ENCODE results near the gene CXCR6.

The CXCR6 gene

GRCh38 chr3:45949432-45949831 is 6.2 kb downstream of the CXCR6 start:
- no peak overlapping the region for H4K8ac ChIP-seq (ENCODE audit: low read depth, low read length)
- H4K91ac ChIP-seq (ENCODE audit: low read depth, low read length) = no peak overlapping the region
- H3K4me1 ChIP-seq (ENCODE audit: control insufficient read depth in 1 of 2, insufficient read depth in 2 of 2, low read length in 2 of 2) = no peaks in the 10 kb centered on the region
- no peak overlapping the region for H2BK5ac ChIP-seq (ENCODE audit: low read depth, low read length, poor library complexity)
- no CpG with 5 or more reads among the region's 4 CpGs for WGBS (ENCODE audit: extremely low coverage, insufficient coverage, insufficient read length)
- no peak overlapping the region for H3K18ac ChIP-seq (ENCODE audit: low read length)
- no peak overlapping the region for H2BK12ac ChIP-seq (ENCODE audit: low read length)
- no peaks in the 10 kb centered on the region for H3K9me3 ChIP-seq (ENCODE audit: insufficient read depth, low read depth, low read length)
- peaks cover 38 to 48% of the 10 kb centered on the region in 2 experiments for H3K36me3 ChIP-seq (ENCODE audit: control insufficient read depth in 1 of 2, insufficient read depth in 2 of 2, low read length in 2 of 2)
- H3K23ac ChIP-seq (ENCODE audit: low read length) = no peak overlapping the region
- H3K4ac ChIP-seq (ENCODE audit: low read depth, low read length) = no peak overlapping the region
- H3K27ac ChIP-seq (ENCODE audit: low read depth, low read length) = no peak overlapping the region
- H3K9ac ChIP-seq (ENCODE audit: low read length) = no peak overlapping the region
- H2AFZ ChIP-seq (ENCODE audit: insufficient read depth, low read length, poor library complexity) = no peak overlapping the region
- no peaks in the 10 kb centered on the region for H3K27me3 ChIP-seq (ENCODE audit: insufficient read depth, low read length)
- H3K79me1 ChIP-seq (ENCODE audit: low read length) = no peaks in the 10 kb centered on the region
- no peak overlapping the region for H2AK5ac ChIP-seq (ENCODE audit: low read length)
- no peaks in the 10 kb centered on the region for H3K79me2 ChIP-seq (ENCODE audit: control insufficient read depth, insufficient read depth, low read length, poor library complexity)
- no peak overlapping the region for H3K14ac ChIP-seq (ENCODE audit: low read length)
- no peak for DNase-seq
- no peak overlapping the region for H3K4me3 ChIP-seq (ENCODE audit: low read depth, low read length)
- H3K4me2 ChIP-seq (ENCODE audit: low read length) = no peak overlapping the region
- no peak overlapping the region for H2BK120ac ChIP-seq (ENCODE audit: insufficient read depth, low read length, poor library complexity)
- H4K12ac ChIP-seq (ENCODE audit: low read depth, low read length) = no peak overlapping the region

GRCh38 chr3:45950131-45950530 is 6.9 kb downstream of the CXCR6 start:
- Histone ChIP-seq H4K8ac (ENCODE audit: low read depth, low read length) (no peak overlapping the region), H2AFZ (ENCODE audit: insufficient read depth, low read length, poor library complexity) (no peak overlapping the region), H3K79me2 (ENCODE audit: control insufficient read depth, insufficient read depth, low read length, poor library complexity) (no peaks in the 10 kb centered on the region), H3K79me1 (ENCODE audit: low read length) (no peaks in the 10 kb centered on the region), H3K9ac (ENCODE audit: low read length) (no peak overlapping the region), H3K18ac (ENCODE audit: low read length) (no peak overlapping the region), H2AK5ac (ENCODE audit: low read length) (no peak overlapping the region), H3K14ac (ENCODE audit: low read length) (no peak overlapping the region), H4K91ac (ENCODE audit: low read depth, low read length) (no peak overlapping the region), H3K27ac (ENCODE audit: low read depth, low read length) (no peak overlapping the region), H3K4me3 (ENCODE audit: low read depth, low read length) (no peak overlapping the region), H3K4ac (ENCODE audit: low read depth, low read length) (no peak overlapping the region), H4K12ac (ENCODE audit: low read depth, low read length) (no peak overlapping the region), H2BK120ac (ENCODE audit: insufficient read depth, low read length, poor library complexity) (no peak overlapping the region), H2BK5ac (ENCODE audit: low read depth, low read length, poor library complexity) (no peak overlapping the region), H3K23ac (ENCODE audit: low read length) (no peak overlapping the region), H3K27me3 (ENCODE audit: insufficient read depth, low read length) (no peaks in the 10 kb centered on the region), H3K4me1 (ENCODE audit: control insufficient read depth in 1 of 2, insufficient read depth in 2 of 2, low read length in 2 of 2) (no peaks in the 10 kb centered on the region), H2BK12ac (ENCODE audit: low read length) (no peak overlapping the region), H3K36me3 (ENCODE audit: control insufficient read depth in 1 of 2, insufficient read depth in 2 of 2, low read length in 2 of 2) (peaks cover 45 to 54% of the 10 kb centered on the region in 2 experiments), H3K9me3 (ENCODE audit: insufficient read depth, low read depth, low read length) (peaks cover 1% of the 10 kb centered on the region), H3K4me2 (ENCODE audit: low read length) (no peak overlapping the region)
- DNase-seq = no peak
- WGBS (ENCODE audit: extremely low coverage, insufficient coverage, insufficient read length) = no CpG with 5 or more reads among the region's 2 CpGs

- Histone ChIP-seq H3K27me3 (ENCODE audit: insufficient read depth, low read length) (no peaks in the 10 kb centered on the region), H3K4me1 (ENCODE audit: control insufficient read depth in 1 of 2, insufficient read depth in 2 of 2, low read length in 2 of 2) (no peaks in the 10 kb centered on the region), H3K23ac (ENCODE audit: low read length) (no peak overlapping the region), H4K91ac (ENCODE audit: low read depth, low read length) (no peak overlapping the region), H3K27ac (ENCODE audit: low read depth, low read length) (no peak overlapping the region), H3K9me3 (ENCODE audit: insufficient read depth, low read depth, low read length) (peaks cover 1% of the 10 kb centered on the region), H3K4me2 (ENCODE audit: low read length) (no peak overlapping the region), H2AFZ (ENCODE audit: insufficient read depth, low read length, poor library complexity) (no peak overlapping the region), H3K18ac (ENCODE audit: low read length) (no peak overlapping the region), H3K4ac (ENCODE audit: low read depth, low read length) (no peak overlapping the region), H3K9ac (ENCODE audit: low read length) (no peak overlapping the region), H3K14ac (ENCODE audit: low read length) (no peak overlapping the region), H2BK5ac (ENCODE audit: low read depth, low read length, poor library complexity) (no peak overlapping the region), H3K79me2 (ENCODE audit: control insufficient read depth, insufficient read depth, low read length, poor library complexity) (no peaks in the 10 kb centered on the region), H4K8ac (ENCODE audit: low read depth, low read length) (no peak overlapping the region), H4K12ac (ENCODE audit: low read depth, low read length) (no peak overlapping the region), H2BK120ac (ENCODE audit: insufficient read depth, low read length, poor library complexity) (no peak overlapping the region), H3K4me3 (ENCODE audit: low read depth, low read length) (no peak overlapping the region), H3K79me1 (ENCODE audit: low read length) (no peaks in the 10 kb centered on the region), H2AK5ac (ENCODE audit: low read length) (no peak overlapping the region), H3K36me3 (ENCODE audit: control insufficient read depth in 1 of 2, insufficient read depth in 2 of 2, low read length in 2 of 2) (peaks cover 46 to 56% of the 10 kb centered on the region in 2 experiments), H2BK12ac (ENCODE audit: low read length) (no peak overlapping the region)
- DNase-seq = no peak
- no CpG with 5 or more reads among the region's 6 CpGs for WGBS (ENCODE audit: extremely low coverage, insufficient coverage, insufficient read length)
Measured at GRCh38 chr3:45950686-45951600, 7.7 kb downstream of the CXCR6 start.

GRCh38 chr3:45951946-45952345 is 8.7 kb downstream of the CXCR6 start:
- Histone ChIP-seq H2BK5ac (ENCODE audit: low read depth, low read length, poor library complexity) (no peak overlapping the region), H3K9ac (ENCODE audit: low read length) (no peak overlapping the region), H3K18ac (ENCODE audit: low read length) (no peak overlapping the region), H3K14ac (ENCODE audit: low read length) (no peak overlapping the region), H3K4ac (ENCODE audit: low read depth, low read length) (no peak overlapping the region), H2BK120ac (ENCODE audit: insufficient read depth, low read length, poor library complexity) (no peak overlapping the region), H4K12ac (ENCODE audit: low read depth, low read length) (no peak overlapping the region), H3K4me2 (ENCODE audit: low read length) (no peak overlapping the region), H2AFZ (ENCODE audit: insufficient read depth, low read length, poor library complexity) (no peak overlapping the region), H3K4me3 (ENCODE audit: low read depth, low read length) (no peak overlapping the region), H2AK5ac (ENCODE audit: low read length) (no peak overlapping the region), H3K27ac (ENCODE audit: low read depth, low read length) (no peak overlapping the region), H3K79me1 (ENCODE audit: low read length) (no peaks in the 10 kb centered on the region), H3K4me1 (ENCODE audit: control insufficient read depth in 1 of 2, insufficient read depth in 2 of 2, low read length in 2 of 2) (no peaks in the 10 kb centered on the region), H3K79me2 (ENCODE audit: control insufficient read depth, insufficient read depth, low read length, poor library complexity) (no peaks in the 10 kb centered on the region), H2BK12ac (ENCODE audit: low read length) (no peak overlapping the region), H3K23ac (ENCODE audit: low read length) (no peak overlapping the region), H3K27me3 (ENCODE audit: insufficient read depth, low read length) (no peaks in the 10 kb centered on the region), H3K36me3 (ENCODE audit: control insufficient read depth in 1 of 2, insufficient read depth in 2 of 2, low read length in 2 of 2) (peaks cover 41 to 49% of the 10 kb centered on the region in 2 experiments), H4K91ac (ENCODE audit: low read depth, low read length) (no peak overlapping the region), H3K9me3 (ENCODE audit: insufficient read depth, low read depth, low read length) (peaks cover 1% of the 10 kb centered on the region), H4K8ac (ENCODE audit: low read depth, low read length) (no peak overlapping the region)
- WGBS (ENCODE audit: extremely low coverage, insufficient coverage, insufficient read length) = no CpG with 5 or more reads among the region's 6 CpGs
- no peak for DNase-seq
